Endodermal cell (in vitro differentiated cells): ENCODE measurements around the gene NUP62. TPM values are rescaled to one million over a fixed set of nuclear protein-coding genes. Genes with fewer than 3 reads are reported as not detected.

Experiments
- DNase-seq: peaks from one replicate; pipeline ENCODE4 v3.0.0-alpha.2; 2017
- H3K27ac ChIP-seq: 2 replicates; pipeline ENCODE4 v1.5.1; 2013; ENCODE audit warnings: mild to moderate bottlenecking, low read depth, low read length, moderate library complexity
- H3K27me3 ChIP-seq: 2 replicates; pipeline ENCODE4 v1.6.1; 2013; ENCODE audit warnings: mild to moderate bottlenecking, low read length, moderate library complexity; ENCODE audit not compliant: insufficient read depth, control insufficient read depth, poor library complexity, severe bottlenecking
- H3K36me3 ChIP-seq: 2 replicates; pipeline ENCODE4 v1.7.0; 2013; ENCODE audit warnings: mild to moderate bottlenecking, low read length, moderate library complexity; ENCODE audit not compliant: control insufficient read depth, insufficient read depth
- H3K4me1 ChIP-seq: one replicate; pipeline ENCODE4 v1.7.0; 2013; ENCODE audit warnings: low read length; ENCODE audit not compliant: control insufficient read depth, insufficient read depth
- H3K4me3 ChIP-seq: 2 replicates; pipeline ENCODE4 v1.5.1; 2013; ENCODE audit warnings: mild to moderate bottlenecking, low read length, moderate library complexity
- H3K9ac ChIP-seq: 2 replicates; pipeline ENCODE4 v1.6.1; 2013; ENCODE audit warnings: mild to moderate bottlenecking, low read length, moderate library complexity; ENCODE audit not compliant: poor library complexity, severe bottlenecking; ENCODE audit errors: extremely low read depth
- H3K9me3 ChIP-seq: 2 replicates; pipeline ENCODE4 v1.6.1; 2013; ENCODE audit warnings: mild to moderate bottlenecking, low read length, moderate library complexity; ENCODE audit not compliant: control insufficient read depth
- H3K27ac Mint-ChIP-seq: 2 replicates; pipeline ENCODE4 v1.8.0; 2020; ENCODE audit warnings: mixed read lengths
- H3K27me3 Mint-ChIP-seq: 2 replicates; pipeline ENCODE4 v1.8.0; 2021; ENCODE audit warnings: mild to moderate bottlenecking, mixed read lengths; ENCODE audit not compliant: insufficient read depth
- H3K36me3 Mint-ChIP-seq: 2 replicates; pipeline ENCODE4 v1.8.0; 2020; ENCODE audit warnings: low read depth, mixed read lengths
- H3K4me1 Mint-ChIP-seq: 2 replicates; pipeline ENCODE4 v1.8.0; 2020; ENCODE audit warnings: mixed read lengths
- H3K4me3 Mint-ChIP-seq: 2 replicates; pipeline ENCODE4 v1.8.0; 2020; ENCODE audit warnings: mild to moderate bottlenecking, moderate library complexity, mixed read lengths
- H3K9me3 Mint-ChIP-seq: 2 replicates; pipeline ENCODE4 v1.8.0; 2020; ENCODE audit warnings: mild to moderate bottlenecking, mixed read lengths
- WGBS, 2 experiments: methylation state at CpG; one replicate each; pipeline versions ENCODE4 v1.1.5 to v1.1.7; 2013; ENCODE audit warnings: missing lambda C conversion rate in 2 of 2, mixed read lengths in 1 of 2; ENCODE audit not compliant: insufficient coverage in 1 of 2, insufficient read length in 1 of 2; 5-methylcytosine and 5-hydroxymethylcytosine counted together
- long read RNA-seq, 4 experiments: library from polyadenylated mRNA in 2 of 4; library from RNA in 1 of 4; library from capped mRNA in 1 of 4; stranded (forward) in 3 of 4; unstranded in 1 of 4; transcript quantifications; one replicate each; pipeline ENCODE4 v2.0.0, GENCODE V29; 2020 to 2021; ENCODE audit warnings: inconsistent platforms in 1 of 4
- polyA plus RNA-seq, 2 experiments: library from polyadenylated mRNA; stranded (reverse); fragments of 50-300 nt; gene quantifications; one replicate each; pipeline ENCODE4 v1.2.3, GENCODE V29; 2013
- total RNA-seq, 2 donors: library from RNA; stranded (reverse); fragmentation: NEBNext Ultra II Directional in 1 of 2; extraction: Animal tissue kit (Norgen Biotek cat#: 25700) in 1 of 2; gene quantifications; 2 replicates in 1 of 2; 3 replicates in 1 of 2; pipeline ENCODE4 v1.2.1, GENCODE V29; 2021
- TF ChIP-seq, protein P1 (sequence below): fragments of 200-600 bp; sonication (generic); conservative IDR thresholded peaks from 2 replicates; pipeline ENCODE4 v1.5.0; 2021; ENCODE audit warnings: antibody characterized with exemption, mild to moderate bottlenecking

The NUP62 gene, protein sequence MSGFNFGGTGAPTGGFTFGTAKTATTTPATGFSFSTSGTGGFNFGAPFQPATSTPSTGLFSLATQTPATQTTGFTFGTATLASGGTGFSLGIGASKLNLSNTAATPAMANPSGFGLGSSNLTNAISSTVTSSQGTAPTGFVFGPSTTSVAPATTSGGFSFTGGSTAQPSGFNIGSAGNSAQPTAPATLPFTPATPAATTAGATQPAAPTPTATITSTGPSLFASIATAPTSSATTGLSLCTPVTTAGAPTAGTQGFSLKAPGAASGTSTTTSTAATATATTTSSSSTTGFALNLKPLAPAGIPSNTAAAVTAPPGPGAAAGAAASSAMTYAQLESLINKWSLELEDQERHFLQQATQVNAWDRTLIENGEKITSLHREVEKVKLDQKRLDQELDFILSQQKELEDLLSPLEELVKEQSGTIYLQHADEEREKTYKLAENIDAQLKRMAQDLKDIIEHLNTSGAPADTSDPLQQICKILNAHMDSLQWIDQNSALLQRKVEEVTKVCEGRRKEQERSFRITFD
- total RNA-seq: 10 to 100 TPM; 84.9 to 96.4 TPM
- 80.0 TPM for polyA plus RNA-seq (2013, experiment 1 of 2)
- 78.3 TPM for polyA plus RNA-seq (2013, experiment 2 of 2)
- long read RNA-seq, experiment 1, transcript NUP62-202 (2 exons, 3,479 nt): major isoform, 7 of 14 reads
- long read RNA-seq, experiment 1, partial matches to known transcripts: 0 of 14 reads
- long read RNA-seq, experiment 1, other reads (novel, unspliced or antisense): 3 of 14 reads
- long read RNA-seq, experiment 2, transcript NUP62-211 (3 exons, 2,053 nt): minor isoform, 22 of 190 reads
- long read RNA-seq, experiment 2, transcript NUP62-201 (3 exons, 2,870 nt): minor isoform, 11 of 190 reads
- long read RNA-seq, experiment 2, transcript NUP62-202 (2 exons, 3,479 nt): major isoform, 86 of 190 reads
- long read RNA-seq, experiment 2, partial matches to known transcripts: 0 of 190 reads
- long read RNA-seq, experiment 2, other reads (novel, unspliced or antisense): 66 of 190 reads
- long read RNA-seq, experiment 3, transcript NUP62-211 (3 exons, 2,053 nt): minor isoform, 82 of 438 reads
- long read RNA-seq, experiment 3, transcript NUP62-201 (3 exons, 2,870 nt): minor isoform, 58 of 438 reads
- long read RNA-seq, experiment 3, transcript NUP62-216 (3 exons, 562 nt): minor isoform, 17 of 438 reads
- long read RNA-seq, experiment 3, transcript NUP62-202 (2 exons, 3,479 nt): major isoform, 181 of 438 reads
- long read RNA-seq, experiment 3, partial matches to known transcripts: 0 of 438 reads
- long read RNA-seq, experiment 3, other reads (novel, unspliced or antisense): 91 of 438 reads
- long read RNA-seq, experiment 4, partial matches to known transcripts: 0 of 11 reads
- long read RNA-seq, experiment 4, other reads (novel, unspliced or antisense): 8 of 11 reads

DNA sequence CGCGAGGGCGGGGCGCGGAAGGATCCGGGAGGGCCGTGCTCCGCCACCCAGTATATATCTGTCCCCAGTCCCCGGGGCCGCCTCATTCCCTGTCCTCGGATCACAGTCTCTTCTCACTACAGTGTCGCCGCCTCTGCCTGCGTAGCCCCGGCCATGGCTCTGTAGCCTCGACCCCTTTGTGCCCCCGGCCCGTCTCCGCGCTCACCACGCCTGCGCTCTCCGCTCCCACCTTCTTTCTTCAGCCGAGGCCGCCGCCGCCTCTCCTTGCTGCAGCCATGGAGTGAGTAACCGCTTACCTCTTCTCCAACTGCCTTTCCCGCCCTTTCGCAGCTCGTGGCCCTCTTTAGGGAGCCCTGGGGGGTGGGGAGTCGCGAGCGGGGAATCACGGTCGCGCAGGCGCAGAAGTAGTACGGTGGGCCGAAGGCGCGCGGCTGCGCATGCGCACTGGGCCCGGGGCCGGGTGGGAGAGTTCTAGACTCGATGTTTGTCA, at the start of gene NUP62, which contains the start of gene ATF5:
TSS of gene NUP62 (minus strand) at position 384 of the 490 bp plus-strand sequence. CDS start 19,697 bp downstream, outside the sequence.
TSS of gene ATF5 (plus strand) at position 85 of the 490 bp plus-strand sequence. CDS start 1,646 bp downstream, outside the sequence.
- Histone ChIP-seq H3K4me3 (peak within 1 kb of the TSS; percentile 100), H3K9me3 (no peaks in the 10 kb centered on the region), H3K9ac (peak within 1 kb of the TSS; percentile 95), H3K27me3 (no peaks in the 10 kb centered on the region), H3K36me3 (peaks cover 56% of the 10 kb centered on the region), H3K4me1 (peaks cover 7% of the 10 kb centered on the region), H3K27ac (peak within 1 kb of the TSS; percentile 96)
- Mint-ChIP-seq H3K27me3 (no peaks in the 10 kb centered on the region), H3K36me3 (peaks cover 53% of the 10 kb centered on the region), H3K4me3 (peak within 1 kb of the TSS; percentile 83), H3K4me1 (peaks cover 10% of the 10 kb centered on the region), H3K27ac (peak within 1 kb of the TSS; percentile 99), H3K9me3 (no peaks in the 10 kb centered on the region)
- TF ChIP-seq, protein P1, sequence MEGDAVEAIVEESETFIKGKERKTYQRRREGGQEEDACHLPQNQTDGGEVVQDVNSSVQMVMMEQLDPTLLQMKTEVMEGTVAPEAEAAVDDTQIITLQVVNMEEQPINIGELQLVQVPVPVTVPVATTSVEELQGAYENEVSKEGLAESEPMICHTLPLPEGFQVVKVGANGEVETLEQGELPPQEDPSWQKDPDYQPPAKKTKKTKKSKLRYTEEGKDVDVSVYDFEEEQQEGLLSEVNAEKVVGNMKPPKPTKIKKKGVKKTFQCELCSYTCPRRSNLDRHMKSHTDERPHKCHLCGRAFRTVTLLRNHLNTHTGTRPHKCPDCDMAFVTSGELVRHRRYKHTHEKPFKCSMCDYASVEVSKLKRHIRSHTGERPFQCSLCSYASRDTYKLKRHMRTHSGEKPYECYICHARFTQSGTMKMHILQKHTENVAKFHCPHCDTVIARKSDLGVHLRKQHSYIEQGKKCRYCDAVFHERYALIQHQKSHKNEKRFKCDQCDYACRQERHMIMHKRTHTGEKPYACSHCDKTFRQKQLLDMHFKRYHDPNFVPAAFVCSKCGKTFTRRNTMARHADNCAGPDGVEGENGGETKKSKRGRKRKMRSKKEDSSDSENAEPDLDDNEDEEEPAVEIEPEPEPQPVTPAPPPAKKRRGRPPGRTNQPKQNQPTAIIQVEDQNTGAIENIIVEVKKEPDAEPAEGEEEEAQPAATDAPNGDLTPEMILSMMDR: no peak
- WGBS, 2 experiments: 0% methylated on average over 20 to 48 of the region's 48 CpGs
- peak; percentile 92 for DNase-seq

DNA sequence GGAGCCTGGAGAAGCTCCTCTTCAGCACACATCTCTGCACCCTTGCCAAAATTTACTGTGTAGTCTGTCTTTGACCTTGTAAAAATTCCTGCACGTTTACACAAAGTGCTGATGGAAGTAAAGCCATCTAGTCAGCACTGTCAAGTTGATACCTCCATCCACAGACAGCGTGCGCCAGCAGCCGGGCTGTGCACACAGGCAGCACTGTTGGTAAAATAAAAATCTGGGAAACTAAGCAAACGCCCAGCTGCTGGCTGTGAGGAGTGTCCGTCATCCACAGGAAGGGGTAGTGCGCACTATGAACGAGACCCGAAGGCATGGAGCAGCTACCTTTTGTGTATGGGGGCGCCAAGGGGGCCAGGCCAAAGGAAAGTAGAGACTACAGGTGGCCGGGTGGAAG, 49.0 kb upstream of the NUP62 start:
- no peaks in the 10 kb centered on the region for H3K9me3 Mint-ChIP-seq
- no peak overlapping the region for H3K4me3 Mint-ChIP-seq
- H3K9ac ChIP-seq: no peak overlapping the region
- no peaks in the 10 kb centered on the region for H3K4me1 Mint-ChIP-seq
- H3K4me3 ChIP-seq: no peak overlapping the region
- no peak overlapping the region for H3K27ac Mint-ChIP-seq
- H3K9me3 ChIP-seq: no peaks in the 10 kb centered on the region
- H3K27me3 ChIP-seq: no peaks in the 10 kb centered on the region
- no peaks in the 10 kb centered on the region for H3K4me1 ChIP-seq
- DNase-seq: no peak
- H3K27ac ChIP-seq: no peak overlapping the region
- TF ChIP-seq, protein P1: no peak
- peaks cover 5% of the 10 kb centered on the region for H3K36me3 ChIP-seq
- H3K36me3 Mint-ChIP-seq: peaks cover 30% of the 10 kb centered on the region
- H3K27me3 Mint-ChIP-seq: peaks cover 2% of the 10 kb centered on the region
- WGBS, 2 experiments: 94 to 96% methylated on average over 10 to 11 of the region's 11 CpGs
